Fibroblast of mammary gland (primary cell): ENCODE data around the gene AACS.

Experiments used
- DNase-seq: peaks from one replicate; pipeline ENCODE4 v3.0.0-alpha.2; 2010; ENCODE audit warnings: low read depth
- H3K4me3 ChIP-seq: 2 replicates; pipeline ENCODE4 v1.5.1; 2011; ENCODE audit warnings: low read depth, mild to moderate bottlenecking, low read length, moderate library complexity; ENCODE audit not compliant: control insufficient read depth
- TF ChIP-seq, protein P1 (sequence below): conservative IDR thresholded peaks from 2 replicates; pipeline ENCODE4 v1.5.1; 2011; ENCODE audit warnings: low read depth, low read length, inconsistent platforms; ENCODE audit not compliant: control insufficient read depth, insufficient read depth

AACS gene

DNA sequence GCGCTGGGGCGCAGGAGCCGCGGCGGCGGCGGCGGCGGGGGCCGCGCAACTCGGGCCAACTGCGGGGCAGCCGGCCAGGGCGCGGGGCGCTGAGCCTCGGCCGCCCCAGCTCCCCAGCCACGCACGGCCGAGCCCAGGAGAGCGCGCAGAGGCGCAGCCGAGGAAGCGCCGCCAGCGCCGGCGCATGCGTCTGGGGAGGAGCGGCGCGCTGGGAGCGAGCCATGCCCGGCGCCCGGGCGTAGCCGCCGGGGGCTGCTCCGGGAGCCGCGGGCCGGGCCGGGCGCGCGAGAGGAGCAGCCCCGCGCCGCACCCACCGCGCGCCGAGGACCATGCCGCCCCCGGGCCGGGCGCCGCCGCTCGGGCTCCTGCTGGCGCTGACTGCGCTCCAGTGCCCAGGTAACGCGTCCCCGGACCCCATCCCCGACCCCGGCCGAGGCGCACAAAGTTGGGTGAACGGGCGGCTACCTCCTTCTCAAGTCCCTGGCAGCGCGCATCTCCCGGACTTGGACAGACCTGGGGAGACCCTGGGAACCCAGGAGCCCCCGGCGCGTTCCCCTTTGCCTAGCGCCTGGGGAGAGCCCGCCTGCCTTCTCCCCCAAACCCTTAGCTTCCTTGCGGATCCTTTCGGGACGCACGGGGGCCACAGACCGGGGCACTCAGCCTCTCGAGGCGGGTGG, 121.4 kb downstream of the AACS start:
- TF ChIP-seq, protein P1, sequence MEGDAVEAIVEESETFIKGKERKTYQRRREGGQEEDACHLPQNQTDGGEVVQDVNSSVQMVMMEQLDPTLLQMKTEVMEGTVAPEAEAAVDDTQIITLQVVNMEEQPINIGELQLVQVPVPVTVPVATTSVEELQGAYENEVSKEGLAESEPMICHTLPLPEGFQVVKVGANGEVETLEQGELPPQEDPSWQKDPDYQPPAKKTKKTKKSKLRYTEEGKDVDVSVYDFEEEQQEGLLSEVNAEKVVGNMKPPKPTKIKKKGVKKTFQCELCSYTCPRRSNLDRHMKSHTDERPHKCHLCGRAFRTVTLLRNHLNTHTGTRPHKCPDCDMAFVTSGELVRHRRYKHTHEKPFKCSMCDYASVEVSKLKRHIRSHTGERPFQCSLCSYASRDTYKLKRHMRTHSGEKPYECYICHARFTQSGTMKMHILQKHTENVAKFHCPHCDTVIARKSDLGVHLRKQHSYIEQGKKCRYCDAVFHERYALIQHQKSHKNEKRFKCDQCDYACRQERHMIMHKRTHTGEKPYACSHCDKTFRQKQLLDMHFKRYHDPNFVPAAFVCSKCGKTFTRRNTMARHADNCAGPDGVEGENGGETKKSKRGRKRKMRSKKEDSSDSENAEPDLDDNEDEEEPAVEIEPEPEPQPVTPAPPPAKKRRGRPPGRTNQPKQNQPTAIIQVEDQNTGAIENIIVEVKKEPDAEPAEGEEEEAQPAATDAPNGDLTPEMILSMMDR, result no peak
- no peak overlapping the region for H3K4me3 ChIP-seq

GRCh38 chr12:125187148-125187745, 122.0 kb downstream of the AACS start:
- DNase-seq, result no peak

More for the DNA sequence above, 121.4 kb downstream of the AACS start:
- no peak for DNase-seq

DNA sequence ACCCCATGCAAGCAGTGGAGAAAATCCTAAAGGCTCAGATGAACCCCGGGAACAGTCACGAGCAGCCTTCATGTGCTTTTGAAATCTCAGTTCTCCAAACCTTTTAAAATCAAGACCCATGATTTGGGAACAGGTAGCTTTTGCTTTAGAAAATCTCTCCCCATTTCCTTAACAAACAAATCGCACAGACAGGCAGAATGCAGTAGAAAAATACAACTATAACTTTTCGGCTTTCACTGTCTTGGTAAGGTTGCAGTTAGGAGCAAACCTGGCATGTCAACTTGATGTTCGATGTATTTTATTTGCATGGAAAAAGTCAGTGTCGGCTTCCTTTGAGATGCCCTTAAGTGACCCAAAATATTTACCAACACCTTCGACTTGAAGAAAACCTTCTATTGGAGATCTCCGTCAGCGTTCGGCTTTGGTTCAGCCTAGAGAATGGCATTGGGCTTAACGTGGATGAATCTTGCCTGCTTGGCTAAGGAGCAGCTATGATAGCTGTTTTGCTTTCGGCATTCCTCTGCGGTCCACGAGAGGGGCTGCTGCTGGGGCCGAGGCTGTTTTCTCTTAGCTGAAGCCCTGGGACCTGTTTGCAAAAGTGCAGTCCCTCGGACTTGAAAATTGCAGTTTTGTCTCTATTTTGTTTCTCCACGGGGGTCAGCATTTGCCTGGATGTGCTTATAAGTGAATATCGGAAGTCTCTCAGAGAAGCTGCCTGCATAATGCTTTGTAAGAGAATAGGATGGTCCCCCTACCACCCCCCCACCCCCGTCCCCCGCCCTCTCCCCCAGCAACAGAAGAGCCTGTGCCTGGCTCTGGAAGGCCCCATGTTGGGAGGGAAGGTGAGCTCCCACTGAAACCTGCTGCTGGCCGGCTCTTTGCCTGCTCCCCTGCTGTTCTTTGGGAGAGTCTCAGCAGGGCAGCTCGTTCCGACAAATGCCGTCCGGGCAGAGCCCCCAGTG, 122.8 kb downstream of the AACS start:
- TF ChIP-seq, protein P1, result no peak
- H3K4me3 ChIP-seq, result no peak overlapping the region
- no peak for DNase-seq

More at GRCh38 chr12:125187148-125187745, 122.0 kb downstream of the AACS start:
- H3K4me3 ChIP-seq, result no peak overlapping the region
- TF ChIP-seq, protein P1, result no peak

GRCh38 chr12:125189015-125189414, 123.8 kb downstream of the AACS start:
- no peak for DNase-seq
- no peak overlapping the region for H3K4me3 ChIP-seq
- TF ChIP-seq, protein P1, result no peak

DNA sequence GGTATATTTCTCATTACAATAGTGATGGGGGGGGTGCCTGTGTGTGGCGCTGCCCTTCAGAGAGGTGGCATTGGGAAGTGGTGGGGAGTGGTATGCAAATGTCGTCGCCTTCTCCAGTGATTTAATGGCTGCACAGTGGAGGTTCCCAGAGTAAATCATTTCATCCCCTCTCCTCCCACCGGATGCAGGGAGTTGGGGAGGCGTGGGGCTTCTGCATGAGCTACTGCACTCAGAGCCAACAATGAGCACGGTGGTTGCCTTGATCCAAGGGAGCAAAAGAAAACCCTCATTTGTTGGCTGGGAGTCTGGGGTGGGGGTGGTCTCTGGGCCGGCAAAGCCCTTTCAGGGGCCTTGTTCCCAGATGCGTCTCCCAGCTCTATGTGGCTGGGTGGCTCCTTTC, 124.3 kb downstream of the AACS start:
- TF ChIP-seq, protein P1, result no peak
- no peak overlapping the region for H3K4me3 ChIP-seq
- no peak for DNase-seq

DNA sequence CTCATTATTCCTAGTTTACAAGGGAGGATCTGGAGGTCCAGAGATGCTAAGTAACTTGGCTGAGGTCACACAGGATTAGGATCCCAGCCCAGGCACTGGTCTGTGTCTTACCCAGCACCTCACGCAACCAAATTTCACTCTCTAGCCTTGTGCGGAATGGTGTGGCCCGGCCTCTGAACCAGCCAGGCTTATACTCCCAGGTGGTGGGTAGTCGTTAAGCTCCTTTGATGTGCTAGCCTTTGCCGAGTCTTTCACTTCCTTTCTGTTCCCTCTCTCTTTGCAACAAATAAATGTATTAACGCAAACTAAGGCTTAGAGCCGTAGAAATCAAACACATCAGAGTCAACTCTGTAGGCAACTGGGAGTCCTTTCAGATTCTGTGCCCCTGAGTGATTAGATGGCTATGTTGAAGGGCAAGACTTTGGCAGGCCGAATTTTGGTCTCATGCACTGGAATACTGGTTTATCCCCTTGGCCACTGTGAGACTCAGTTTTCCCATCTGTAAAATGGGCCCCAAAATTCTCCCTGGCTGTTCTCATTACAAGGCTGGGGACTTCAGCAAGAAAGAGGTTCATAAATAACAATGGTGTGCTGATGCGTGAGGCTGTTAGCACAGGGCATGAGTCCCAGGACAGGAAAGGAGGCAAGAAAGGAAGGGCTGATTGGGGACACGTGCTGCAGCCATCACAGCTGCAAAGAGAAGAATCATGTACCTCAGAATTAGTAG, 126.3 kb downstream of the AACS start:
- TF ChIP-seq, protein P1, result no peak
- DNase-seq, result no peak
- H3K4me3 ChIP-seq, result no peak overlapping the region
